SK-N-MC (cell line): ENCODE measurements around the gene DUSP2.

Experiments
- EZH2 ChIP-seq: fragments of 200-600 bp; sonication (generic); IDR thresholded peaks from one replicate; pipeline ENCODE4 v1.6.1; 2017; ENCODE audit warnings: antibody characterized with exemption
- POLR2AphosphoS5 ChIP-seq: IDR thresholded peaks from 2 replicates; pipeline ENCODE4 v1.6.1; 2012; ENCODE audit warnings: mild to moderate bottlenecking, low read depth, low read length, borderline replicate concordance

DNA sequence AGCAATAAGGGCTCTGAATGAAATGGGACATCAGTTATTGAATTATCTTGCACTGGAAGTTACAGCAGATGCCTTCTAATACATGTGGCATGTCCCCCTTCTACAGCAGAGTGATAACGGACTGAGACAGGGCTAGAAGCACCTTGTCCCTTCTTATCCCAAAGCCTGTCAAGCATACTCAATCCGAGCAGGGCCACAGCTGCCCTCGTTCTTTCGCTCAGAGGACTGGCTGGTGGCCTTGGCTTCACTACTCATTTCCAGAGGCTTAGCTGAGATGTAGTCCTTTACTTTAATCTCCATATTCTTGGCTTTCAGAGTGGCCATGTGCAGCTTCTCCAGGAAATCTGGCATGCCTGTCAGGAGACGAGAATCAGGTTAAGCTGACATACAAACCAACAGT, 41.3 kb upstream of the DUSP2 start:
- TF ChIP-seq EZH2 (no peak), POLR2AphosphoS5 (no peak)
